GM10847 (cell line): ENCODE results near the gene STAT3.

Experiments
- POLR2A ChIP-seq: IDR thresholded peaks from 2 replicates; pipeline ENCODE4 v1.6.1; 2011; ENCODE audit not compliant: insufficient read length; ENCODE audit errors: extremely low read depth

STAT3 gene

DNA sequence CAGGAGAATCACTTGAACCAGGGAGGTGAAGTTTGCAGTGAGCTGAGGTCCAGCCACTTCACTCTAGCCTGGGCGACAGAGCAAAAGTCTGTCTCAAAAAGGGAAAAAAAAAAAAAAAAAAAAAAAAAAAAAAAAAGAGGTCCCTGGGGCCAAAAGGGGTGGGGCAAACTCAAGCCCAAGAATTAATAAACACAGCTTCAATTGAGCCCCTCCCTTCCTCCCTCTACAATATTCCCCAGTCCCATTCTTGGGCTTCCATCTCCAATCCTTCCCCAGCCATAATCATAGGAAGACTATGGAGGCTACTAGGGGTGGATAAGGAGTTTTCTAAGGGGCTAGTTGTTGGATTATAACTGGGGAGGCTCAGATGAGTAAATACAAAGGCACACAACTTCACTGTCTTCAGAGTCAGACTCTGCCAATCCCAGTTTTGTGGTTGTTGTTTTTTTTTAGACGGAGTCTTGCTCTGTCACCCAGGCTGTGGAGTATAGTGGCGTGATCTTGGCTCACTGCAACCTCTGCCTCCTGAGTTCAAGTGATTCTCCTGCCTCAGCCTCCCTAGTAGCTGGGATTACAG, 25.3 kb upstream of the STAT3 start:
- TF ChIP-seq POLR2A = no peak

DNA sequence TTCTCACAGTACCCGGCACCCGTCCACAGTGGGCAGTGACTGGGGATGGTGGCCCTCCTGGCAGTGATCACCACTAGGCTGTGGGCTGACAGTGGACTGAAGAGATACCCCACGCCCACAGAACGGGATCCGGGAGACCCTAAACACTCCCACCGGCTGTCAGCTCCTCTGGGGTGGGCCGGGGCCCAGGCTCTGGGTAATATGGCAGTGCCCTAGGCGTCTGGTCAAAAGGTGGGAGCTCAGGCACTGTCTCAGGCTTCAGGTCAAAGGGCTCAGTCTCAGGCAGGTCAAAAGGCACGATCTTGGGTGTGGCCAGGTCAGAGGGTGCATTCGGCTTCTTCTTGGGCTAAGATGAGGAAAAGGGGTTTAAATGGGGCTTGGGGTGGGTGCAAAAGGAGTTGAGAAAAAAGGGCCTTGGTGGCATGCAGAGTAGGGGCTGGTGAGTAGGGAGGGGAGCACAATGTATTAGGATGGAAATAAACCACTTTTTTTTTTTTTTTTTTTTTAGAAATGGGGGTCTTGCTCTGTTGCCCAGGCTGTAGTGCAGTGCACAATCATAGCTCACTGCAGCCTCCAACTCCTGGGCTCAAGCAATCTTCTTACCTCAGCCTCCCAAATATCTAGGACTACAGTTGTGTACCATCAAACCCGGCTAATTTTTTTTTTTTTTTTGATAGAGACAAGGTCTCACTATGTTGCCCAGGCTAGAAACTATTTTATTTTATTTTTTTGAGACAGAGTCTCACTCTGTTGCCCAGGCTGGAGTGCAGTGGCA, 23.9 kb upstream of the STAT3 start:
- no peak for TF ChIP-seq POLR2A

DNA sequence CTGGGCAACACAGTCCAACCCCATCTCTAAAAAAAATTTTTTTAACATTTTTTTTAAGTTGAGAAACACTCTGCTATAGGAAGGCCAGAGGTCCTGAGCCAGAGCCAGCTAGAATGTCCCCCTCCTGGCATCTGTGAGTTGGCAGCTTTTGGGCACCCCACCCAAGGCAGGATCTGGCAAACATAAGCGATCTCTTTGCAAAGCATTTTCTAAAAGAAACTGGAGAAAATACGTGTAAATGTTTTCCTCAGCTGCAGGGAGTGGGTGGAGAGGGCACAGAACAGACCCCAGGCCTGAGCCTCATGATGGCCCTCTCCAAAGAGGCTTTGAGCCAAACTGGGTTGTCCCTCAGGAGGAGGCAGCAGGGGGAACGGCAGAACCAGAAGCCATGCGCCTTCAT, 23.1 kb upstream of the STAT3 start:
- no peak for TF ChIP-seq POLR2A

DNA sequence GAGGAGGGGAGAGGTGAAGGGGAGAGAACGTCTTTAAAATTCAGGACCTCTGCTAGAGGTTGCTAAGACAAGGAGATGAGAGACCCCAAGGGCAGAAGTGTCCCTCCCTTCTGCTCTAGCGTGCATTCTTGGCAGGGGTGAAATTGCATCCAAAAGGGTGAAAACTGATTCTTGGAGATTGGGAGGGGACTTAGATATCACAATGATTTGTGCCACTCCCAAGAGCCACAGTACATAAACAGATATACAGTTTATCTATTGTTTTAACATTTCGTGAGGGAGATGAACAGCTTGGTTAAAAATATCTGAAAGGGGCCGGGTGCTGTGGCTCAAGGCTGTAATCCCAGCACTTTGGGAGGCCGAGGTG, 22.1 kb upstream of the STAT3 start:
- no peak for TF ChIP-seq POLR2A

DNA sequence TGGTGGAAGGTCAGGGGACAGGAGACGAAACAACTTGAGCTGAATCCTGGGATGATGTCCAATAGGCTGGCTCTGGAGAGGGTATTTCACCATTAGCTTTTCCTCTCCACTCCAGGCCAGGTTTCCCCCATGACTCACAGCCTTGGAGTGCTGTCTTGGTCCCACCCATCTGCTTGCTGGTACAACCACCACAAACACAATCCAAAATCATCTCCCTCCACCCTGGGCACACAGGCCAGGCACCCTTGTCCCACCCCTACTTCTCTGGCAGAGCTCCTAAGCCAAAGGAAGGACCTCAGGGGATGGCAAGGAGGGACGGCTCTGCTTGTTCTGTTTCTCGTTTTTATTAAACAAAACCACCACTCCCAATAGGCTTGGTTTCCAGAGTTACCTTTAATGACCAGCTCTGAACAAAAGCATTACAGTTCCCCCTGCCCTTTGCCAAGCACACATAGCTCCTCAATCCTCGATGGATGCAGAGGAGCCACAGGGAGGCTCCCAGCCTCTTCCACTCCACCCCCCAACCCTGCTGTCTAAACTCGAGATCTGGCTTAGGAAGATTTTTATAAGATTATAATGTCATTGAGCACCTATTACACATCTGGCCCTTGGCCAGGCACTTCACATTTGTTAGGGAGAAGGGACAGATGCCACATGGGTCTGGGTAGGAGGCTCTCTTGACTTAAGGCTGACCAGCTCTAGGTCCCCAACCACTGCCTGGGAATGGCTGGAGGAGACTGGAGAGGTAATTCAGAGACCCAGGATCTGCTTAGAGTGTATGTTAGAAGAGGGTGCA, 21.5 kb upstream of the STAT3 start:
- TF ChIP-seq POLR2A = no peak

DNA sequence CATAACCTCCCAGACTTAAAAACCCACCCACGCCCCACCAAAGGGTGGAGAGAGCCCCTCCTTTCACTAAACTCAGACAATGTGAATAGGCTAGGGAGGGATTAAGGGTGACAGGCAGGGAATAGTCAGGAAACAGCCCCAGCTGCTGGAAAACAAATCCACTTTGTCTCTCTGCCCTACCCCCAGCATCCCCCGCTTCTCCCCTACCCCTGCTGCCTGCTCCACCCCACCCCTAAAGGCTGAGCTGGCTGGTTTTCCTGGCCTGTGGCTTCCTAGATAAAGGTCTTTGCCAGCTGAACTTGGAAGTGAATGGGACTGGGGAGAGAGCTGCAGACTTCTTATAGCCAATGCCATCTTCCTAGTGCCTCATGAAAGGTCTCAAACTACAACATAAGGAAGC, 19.8 kb upstream of the STAT3 start:
- TF ChIP-seq POLR2A = no peak

DNA sequence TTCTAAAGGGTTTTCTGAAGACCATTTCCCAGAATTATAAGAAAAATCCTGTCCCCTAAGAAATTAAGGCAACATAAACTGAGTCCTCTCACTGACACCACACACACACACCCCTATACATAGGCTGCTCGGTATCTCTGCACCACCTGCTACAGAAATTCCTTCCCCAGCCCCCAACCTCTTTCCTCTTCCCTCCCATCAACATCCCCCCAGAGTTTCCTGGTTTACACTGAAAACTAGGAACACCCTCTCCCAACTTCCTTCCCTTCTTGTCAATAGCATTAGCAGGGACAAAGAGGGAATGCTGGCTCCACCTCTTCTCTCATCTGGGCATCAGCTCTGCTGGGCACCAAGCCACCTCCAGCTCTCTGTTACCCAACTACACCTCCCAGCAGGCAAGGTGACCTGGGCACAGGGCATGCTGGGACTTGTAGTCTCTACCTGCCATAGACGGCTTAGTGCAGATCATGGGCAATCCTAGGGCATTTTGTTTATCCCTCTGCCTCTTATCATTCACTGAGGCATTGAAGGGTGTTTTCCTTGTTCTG, 19.1 kb upstream of the STAT3 start:
- TF ChIP-seq POLR2A = no peak

DNA sequence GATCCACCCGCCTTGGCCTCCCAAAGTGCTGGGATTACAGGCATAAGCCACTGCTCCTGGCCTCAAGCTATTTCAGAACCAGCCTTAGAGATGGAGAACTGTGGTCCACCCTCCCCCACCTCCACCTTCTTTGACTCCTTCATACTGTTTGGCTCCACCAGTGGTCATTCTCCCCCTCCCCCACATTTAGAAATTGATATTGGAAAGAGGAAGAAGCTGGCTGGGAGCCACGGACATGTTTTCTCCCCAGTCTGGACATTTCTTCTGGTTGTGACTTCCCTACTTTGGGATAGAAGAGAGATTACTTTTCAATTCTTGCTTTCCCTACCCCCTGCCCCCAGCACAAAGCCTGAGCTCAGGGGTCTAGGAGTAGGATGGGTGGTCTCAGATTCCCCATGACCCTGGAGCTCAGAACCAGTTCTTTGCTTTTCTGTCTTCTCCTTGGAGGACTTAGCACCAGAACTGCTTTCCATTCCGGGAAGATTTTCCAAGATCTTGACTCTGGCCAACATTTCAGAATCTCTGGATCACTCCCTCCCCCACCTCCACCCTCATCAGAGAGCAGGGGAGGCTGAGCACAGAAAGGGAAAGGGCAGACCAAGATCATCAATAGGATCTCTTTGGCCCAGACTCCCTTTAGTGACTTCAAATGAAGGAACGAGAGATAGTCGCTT, 18.5 kb upstream of the STAT3 start:
- no peak for TF ChIP-seq POLR2A

DNA sequence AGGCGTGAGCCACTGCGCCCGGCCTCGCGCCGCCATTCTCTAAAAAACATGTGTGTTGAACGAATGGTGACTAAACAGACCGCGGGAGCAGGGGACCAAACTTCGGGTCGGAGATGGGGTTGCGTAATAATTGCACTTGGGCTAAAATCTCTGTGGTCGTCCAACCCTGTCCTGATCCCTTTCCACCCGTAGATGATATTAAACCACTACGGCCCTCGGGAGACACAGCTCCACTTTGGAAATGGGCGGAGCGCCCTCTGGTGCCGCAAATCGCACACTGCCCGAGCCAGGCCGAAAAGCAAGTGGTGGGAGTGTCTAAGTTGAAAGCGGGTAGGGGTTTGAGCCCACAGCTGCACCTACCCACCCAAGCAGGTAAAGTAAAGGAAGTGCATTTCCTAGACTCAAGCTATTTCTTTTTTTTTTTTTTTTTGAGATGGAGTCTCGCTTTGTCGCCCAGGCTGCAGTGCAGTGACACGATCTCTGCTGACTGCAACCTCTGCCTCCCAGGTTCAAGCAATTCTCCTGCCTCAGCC, 17.8 kb upstream of the STAT3 start:
- TF ChIP-seq POLR2A = no peak

DNA sequence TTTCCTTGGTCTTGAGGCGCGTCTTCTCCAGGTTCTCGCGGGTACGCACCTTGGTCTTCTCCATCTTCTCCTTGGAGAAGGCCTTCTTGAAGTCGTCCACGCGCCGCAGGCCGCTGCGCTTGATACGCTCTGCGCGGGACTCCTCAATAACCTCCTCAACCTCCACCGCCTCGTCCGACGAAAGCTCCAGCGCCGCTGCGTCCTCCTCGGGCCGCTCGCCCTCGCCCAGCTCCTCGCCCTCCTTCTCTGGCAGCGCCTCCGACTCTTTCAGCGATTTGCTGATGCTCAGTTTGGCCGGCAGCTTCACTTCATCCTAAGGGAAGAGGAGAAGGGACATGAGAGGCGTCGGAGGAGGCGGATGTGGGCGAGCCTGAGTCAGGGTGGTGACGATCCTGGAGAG, 16.8 kb upstream of the STAT3 start:
- TF ChIP-seq POLR2A = no peak

DNA sequence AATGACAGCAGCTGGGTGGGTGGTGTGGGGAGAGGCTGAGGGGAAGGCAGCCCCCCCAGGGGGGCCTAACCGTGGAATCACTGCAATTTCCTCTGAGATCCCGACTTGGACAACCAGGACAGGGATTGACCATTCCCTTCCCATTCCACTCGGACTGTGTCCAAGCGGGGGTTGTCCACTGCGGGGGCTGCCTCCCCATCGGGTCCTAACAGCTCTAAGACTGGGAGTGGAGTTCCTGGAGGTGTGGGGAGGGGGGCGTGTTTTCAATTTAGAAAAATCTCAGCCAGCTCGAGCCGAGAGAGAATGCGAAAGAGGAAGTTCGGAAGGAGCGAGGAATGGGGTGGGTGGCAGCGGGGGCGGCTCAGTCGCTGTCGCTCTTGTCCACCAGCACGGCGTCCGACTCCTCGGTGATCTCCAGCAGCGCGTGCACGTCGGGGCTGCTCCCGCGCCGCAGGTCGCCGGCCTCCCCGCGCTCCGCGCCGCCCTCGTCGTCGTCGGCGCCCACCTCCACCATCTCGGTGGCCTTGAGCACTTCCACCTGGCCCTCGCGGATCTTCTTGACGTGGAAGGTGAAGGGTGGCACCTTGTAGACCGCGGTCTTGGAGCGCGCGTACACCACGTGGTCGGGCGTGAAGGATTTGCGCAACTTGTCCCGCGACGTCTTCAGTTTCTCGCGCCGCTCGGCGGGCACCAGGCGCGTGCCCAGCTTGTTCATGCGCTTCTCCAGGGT, 16.2 kb upstream of the STAT3 start:
- no peak for TF ChIP-seq POLR2A

DNA sequence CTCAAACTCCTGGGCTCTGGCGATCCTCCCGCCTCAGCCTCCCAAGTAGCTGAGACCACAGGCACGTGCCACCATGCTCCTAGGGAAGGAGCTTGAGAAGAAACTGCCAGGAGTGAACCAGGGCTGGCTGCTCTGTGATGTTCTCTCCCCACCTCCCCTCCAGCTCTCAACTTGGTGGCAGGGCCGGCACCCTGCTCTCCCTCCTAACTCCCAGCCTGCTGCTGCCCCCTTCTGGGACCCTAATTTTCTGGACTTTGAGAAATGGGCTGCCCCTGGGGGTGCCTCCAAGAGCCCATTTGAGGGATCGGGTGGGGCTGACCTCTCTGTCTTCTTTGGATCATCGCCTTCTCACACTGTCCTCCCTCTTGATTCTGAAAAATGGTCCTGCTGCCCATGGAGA, 14.9 kb upstream of the STAT3 start:
- no peak for TF ChIP-seq POLR2A

DNA sequence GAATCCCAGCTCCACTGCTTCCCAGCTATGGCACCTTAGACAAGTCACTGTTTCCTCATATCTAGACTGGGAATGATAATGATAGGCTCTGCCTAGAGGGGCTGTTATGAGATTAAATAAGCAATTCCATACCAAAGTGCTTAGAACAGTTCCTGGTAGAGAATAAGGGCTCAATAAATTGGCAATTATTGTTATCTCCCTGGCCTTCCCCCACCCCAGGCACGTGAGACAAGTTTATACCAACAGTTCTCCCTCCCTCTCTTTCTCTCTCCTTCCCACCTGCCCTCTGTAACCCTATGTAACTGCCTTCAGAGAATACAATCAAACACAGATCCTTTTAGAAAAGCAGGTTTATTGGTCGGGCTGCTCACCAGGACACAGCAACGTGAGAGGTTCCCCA, 13.9 kb upstream of the STAT3 start:
- TF ChIP-seq POLR2A = no peak
